Fibroblast of skin of abdomen (primary cell): ENCODE results near the gene CEP70.
"Not testable (repeated sequence)": the region's sequence is repeated elsewhere in the genome, so short reads cannot be mapped to it uniquely, and the experiment has no call there.

Experiments
- DNase-seq: peaks from one replicate; pipeline ENCODE4 v3.0.0-alpha.2; 2013

CEP70 gene

DNA sequence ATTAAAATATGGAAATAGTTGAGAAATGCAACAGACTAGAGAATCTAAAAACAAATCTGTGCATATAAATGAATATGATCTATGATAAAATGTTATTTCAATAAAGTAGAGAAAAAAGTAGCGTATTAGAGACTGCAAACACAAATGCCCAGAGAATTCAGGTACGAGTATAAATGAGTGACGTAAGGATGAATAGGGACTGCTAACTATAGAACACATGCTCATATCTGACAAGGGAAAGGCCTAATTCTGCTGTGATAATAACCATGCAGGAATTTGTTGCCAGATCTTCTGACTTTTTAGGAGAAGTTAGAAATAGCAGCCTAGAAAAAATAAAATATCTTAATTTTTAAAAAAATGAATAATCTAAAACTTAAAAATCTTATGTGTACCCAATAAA, 86.5 kb downstream of the CEP70 start:
- DNase-seq = no peak

DNA sequence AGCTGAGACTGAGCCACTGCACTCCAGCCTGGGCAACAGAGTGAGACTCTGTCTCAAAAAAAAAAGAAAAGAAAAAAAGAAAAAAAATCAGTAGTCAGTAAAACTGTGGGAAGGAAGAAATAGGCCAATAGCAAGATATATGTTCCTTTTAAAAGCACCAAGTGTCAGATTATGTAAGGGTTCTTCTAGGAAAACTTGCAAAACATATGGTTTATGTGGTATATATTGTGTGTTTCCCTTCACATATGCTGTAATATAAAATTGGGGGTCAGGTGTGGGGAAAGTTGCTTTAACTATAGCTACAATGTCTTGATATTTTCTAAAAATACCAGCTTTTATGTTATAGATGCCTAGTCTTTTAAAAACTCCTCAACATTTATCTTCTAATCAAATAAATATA, 95.1 kb downstream of the CEP70 start:
- no peak for DNase-seq

DNA sequence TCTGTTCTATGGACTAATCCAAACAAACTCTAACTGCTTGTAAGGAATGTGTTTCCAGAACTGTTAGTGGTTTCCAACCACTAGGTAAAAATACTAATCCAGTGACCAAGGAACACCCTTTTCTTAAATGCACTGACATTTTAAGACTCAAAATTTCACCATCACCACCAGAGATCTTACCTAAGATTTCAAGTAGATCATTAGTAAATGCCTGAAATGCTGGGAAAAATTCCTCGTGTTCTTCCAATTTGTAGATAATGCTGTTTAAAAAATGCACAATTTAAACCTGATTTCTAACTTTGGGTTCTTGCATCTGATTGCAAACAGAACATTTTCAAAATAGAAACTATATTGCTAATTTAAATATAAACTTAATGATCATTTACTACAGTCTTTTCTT, 96.2 kb downstream of the CEP70 start:
- no peak for DNase-seq

DNA sequence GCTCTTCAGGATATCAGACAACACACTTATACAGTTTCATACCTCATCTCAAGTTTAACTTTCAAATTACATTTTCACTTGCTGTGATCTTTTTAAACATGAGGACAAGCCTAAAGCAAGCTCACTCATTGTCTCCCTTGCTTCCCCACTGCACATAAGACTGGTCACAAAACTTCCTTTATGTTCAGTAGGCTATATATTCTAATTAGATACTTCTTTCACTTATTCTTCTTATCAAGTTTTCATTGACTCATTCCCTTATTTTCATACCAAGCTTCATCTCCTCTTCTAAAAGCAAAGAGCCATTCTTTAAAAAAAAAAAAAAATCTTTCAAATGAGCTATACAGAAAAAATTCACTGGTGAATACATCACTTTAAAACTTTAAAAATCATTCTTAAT, 97.0 kb downstream of the CEP70 start:
- DNase-seq = no peak

DNA sequence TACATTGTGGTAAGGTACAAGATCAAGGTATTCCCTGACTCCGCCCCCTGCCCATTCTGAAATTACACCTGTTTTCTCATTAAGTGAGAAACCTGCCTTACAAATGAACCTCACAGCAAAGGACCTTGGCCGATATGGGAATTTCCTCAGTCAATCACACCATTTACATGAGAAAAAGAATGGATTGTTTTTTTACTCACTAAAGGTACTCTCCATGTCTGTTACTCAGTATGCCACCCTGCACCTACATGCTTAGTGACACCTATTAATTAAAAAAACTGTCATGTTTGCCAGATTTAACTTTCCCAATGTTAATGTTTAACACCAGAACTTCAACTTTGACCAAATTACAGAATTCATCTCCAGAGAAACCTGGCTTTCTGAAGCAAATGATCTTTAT, 97.6 kb downstream of the CEP70 start:
- no peak for DNase-seq

DNA sequence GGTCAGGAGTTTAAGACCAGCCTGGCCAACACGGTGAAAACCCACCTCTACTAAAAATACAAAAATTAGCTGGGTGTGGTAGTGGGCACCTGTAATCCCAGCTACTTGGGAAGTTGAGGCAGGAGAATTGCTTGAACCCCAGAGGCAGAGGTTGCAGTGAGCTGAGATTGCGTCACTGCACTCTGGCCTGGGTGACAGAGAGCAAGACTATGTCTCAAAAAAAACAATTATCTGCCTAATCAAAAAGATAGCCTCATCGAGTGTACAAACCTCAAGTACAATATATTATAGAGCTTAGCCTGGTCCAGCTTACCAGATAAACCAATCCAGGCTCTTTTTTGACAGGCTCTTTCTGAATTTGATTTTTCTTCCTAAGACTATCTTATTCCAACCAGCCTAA, 98.4 kb downstream of the CEP70 start:
- DNase-seq = not testable (repeated sequence)

DNA sequence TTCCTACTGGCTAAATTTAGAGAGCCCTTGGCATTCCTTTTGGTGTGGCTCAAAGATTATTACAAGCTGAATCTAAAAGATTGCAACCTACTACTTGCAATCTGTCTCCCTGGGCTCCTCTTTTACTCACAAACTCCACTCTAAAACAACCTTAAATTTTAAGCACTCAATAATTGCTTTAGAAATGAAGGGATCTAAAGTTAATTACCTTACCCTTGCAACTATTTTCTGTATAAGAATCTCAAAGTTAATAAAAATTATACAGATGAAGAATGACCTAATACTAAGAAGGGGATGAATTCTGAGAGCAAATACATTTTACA, 99.5 kb downstream of the CEP70 start:
- DNase-seq = no peak

DNA sequence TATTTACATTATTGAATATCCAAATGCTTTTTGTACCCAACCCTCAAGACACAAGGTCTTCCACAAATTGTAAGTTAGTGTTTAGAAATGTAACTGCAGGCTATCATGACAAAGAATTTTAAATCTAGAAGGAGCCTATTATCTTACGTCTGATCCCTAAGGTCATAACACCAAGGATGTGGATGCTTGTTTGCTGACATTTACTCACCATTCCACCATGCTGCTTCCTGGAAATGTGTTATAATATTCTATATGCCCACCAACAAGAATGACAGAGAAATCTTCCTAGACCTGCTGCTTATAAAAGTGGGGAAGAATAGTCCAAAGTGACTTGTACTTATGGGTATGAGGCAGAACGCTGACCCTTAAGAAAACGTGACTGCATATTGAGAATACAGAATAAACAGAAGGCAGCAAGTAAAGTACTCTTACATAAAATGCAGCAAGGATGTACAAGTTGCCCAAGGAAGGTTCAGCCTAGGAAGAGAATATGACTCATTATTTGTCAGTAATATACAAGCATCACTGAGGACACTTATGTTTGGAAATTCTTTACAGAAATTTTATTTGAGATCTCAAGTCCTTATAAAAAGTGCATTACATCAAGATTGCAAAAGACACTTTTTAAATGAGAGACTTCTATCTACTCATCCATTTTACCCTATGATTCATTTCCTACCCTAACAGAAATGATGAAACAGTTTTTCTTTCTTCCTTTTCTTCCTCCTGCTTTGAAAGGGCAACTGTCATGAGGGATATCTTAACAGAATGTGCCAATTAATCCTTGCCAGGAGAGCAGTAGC, 100.1 kb downstream of the CEP70 start:
- peak; percentile 76 for DNase-seq

DNA sequence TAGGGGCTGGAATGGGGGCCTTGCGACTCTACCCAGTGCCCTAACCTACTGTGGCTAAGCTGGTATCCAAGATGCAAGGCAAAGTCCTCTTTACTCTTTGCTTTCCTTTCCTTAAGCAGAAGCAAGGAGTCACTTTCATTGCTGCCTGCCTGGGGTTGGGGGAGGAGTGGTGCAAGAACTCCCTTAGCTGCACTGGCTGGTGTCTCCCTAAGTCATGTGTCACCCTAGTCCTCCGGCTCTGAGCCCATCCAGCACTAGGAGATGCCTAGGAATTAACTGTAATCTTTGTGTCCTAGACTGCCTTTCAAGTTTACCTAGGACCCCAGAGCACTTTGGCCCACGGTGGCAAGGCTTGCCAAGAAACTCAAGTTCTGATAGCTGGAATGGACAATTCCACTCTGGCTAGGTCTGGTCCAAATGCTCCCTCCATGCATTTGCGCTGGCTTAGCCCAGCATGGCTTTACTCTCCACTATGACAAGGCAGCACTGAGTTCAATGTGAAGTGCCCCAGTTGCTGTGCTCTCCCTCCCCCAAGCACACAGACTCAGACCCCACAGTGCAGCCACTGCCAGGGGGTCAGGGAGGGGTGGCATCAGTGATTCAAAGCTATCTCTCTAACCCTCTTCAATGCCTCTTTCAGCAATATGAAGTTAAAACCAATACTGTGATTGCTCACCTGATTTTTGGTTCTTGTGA, 100.9 kb downstream of the CEP70 start:
- no peak for DNase-seq

DNA sequence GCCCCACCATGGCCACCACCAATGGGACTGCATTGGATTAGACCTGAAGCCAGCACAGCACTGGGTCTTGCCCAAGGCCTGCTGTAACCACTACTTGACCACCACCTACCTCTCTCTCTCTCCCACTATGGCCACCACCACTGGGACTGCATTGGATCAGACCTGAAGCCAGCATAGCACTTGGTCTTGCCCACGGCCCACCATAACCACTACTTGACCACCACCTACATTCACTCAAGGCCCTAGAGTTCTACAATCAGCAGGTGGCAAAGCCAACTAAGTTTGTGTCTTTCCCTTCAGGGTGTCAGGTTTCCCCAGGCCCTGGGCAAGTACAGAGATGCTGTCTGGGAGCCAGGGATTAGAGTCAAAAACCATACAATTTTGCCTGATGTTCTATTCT, 102.1 kb downstream of the CEP70 start:
- DNase-seq = no peak

DNA sequence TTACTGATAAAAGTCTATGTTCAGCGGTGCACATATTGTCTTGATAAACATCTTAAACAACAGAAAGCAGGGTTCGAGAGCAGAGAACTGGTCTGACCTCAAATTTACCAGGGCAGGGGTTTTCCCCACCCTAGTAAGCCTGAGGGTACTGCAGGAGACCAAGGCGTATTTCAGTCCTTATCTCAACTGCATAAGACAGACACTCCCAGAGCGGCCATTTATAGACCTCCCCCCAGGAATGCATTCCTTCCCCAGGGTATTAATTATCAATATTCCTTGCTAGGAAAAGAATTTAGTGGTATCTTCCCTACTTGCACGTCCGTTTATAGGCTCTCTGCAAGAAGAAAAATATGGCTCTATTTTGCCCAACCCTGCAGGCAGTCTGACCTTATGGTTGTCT, 107.5 kb downstream of the CEP70 start:
- DNase-seq = not testable (repeated sequence)

DNA sequence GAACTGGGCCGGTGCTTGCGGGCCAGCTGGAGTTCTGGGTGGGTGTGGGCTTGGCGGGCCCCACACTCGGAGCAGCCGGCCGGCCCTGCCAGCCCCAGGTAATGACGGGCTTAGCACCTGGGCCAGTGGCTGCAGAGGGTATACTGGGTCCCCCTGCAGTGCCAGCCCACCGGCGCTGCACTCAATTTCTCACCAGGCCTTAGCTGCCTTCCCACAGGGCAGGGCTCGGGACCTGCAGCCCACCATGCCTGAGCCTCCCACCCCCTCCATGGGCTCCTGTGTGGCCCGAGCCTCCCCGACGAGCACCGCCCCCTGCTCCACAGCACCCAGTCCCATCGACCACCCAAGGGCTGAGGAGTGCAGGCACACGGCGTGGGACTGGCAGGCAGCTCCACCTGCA, 109.4 kb downstream of the CEP70 start:
- DNase-seq = not testable (repeated sequence)

DNA sequence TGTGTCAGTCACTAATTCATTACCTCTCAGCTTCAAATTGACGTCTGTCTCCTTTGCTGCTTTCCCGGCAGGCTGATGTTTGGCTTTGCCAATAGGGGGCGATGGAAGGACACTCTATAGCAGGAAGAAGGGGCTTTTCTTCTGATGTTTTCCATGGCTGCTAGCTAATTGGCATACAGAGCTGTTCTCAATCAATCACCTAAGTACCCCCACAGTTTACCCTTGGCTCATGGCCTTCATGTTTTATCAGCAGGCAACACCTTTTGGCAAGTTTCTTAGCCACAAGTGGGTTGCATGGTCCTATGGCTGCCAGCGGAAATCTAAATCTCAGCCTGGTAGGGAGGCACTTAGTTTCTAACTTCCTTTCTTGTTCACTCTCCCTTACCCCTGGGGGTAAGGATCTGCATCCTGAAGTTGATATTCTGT, 114.6 kb downstream of the CEP70 start:
- DNase-seq = peak; percentile 38

DNA sequence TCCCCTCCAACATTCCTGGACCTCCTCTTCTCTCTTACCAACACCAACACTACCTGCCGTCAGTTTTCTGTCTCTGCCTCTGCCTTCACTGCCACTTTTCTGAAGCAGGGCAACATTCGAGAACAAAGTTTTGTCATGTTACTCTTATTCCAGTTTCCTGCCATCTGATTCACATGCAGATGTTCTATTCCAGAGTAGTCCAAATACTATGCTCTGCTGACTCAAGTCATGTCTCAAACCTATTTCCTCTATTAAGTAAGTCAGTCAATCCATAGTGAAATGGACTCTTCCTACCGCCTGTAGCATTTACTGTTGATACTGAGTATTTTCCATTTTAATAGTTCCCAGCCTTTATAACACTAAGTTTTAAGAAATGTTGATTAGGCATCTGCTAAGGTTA, 116.3 kb downstream of the CEP70 start:
- no peak for DNase-seq

DNA sequence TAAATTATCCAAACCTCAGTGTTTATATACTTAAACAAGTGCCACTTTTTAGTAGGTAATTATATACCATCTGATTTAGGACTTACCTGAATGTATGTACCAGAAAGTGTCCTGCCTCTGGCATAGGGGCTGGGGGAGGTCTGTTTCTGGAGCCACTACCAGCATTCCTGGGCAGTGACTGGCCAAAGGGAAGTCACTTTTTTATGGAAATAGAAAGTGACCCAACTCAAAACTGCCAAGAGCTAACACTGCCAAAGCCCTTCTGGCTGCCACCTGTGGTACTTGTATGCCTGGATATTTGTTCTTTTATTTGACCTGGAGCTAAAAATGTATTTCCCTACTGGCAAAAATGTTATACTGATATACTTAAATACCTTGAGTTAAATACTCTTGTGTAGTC, 116.9 kb downstream of the CEP70 start:
- no peak for DNase-seq

DNA sequence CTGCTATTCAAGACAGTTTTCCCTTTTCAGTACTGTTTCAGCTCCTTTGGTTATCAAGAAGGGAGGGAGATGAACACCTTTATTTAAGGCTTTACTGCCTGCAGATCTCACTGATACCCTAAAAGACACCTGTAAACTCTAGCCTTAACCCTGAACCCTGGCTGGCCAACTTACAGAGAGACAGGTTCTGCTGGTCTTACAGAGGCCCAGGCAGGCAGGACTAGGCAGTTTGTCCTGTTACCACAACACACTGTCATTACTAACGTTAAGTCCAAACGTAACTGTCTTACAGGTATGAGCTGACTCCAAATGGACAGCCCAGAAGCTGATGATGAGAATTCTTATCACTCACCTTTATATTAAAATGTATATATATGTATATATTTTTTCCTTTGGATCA, 117.5 kb downstream of the CEP70 start:
- DNase-seq = no peak

DNA sequence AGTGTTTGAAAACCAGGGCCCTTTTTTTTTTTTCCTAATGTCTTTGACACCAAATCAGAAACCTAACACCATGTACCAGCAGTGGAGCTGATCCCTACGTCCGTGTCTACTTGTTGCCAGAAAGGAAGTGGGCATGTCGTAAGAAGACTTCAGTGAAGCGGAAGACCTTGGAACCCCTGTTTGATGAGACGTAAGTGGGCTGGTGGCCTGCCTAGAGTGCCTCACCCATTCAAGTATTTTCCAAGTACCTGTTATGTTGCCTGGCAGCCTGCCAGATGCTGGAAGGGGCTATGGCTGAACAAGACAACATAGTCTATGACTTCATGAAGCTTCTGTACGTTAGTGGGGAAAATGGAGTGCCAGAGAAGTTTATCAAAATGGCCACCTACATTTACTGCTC, 119.9 kb downstream of the CEP70 start:
- no peak for DNase-seq

DNA sequence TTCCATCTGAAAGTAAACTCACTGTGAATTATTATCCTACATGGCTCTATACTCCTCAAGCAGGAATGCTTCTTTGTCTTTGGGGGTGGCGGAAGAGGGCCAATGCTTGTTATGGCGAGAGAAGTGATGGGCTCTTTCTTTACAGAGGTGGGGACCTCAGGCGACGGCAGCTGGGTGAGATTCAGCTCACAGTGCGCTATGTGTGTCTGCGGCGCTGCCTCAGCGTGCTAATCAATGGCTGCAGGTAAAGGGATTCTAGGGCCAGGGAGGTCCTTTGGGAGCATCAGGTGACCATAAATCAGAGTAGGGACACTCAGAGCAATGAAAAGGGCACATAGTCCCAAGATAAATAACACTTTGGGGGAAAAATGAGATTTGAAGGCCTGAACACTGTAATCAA, 120.7 kb downstream of the CEP70 start:
- DNase-seq = no peak

DNA sequence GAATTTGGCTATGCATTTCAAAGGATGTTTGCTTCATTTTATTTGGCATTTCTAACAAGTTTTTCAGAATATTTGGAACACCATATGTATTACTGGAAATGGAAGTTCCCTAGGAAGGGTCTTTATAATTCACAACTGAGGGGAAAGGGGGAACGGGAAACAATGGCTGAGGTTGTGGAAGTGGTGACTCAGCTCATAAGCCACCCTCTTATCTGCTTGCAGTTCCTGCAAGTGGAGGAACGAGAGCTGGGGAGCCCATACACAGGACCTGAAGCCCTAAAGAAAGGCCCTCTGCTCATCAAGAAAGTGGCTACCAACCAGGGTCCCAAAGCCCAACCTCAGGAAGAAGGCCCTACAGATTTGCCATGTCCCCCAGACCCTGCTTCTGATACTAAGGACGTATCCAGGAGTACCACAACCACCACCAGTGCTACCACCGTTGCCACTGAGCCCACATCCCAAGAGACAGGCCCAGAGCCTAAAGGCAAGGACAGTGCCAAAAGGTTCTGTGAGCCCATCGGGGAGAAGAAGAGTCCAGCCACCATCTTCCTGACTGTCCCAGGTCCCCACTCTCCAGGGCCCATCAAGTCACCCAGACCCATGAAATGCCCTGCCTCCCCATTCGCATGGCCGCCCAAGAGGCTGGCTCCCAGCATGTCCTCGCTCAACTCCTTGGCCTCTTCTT, 121.8 kb downstream of the CEP70 start:
- no peak for DNase-seq

DNA sequence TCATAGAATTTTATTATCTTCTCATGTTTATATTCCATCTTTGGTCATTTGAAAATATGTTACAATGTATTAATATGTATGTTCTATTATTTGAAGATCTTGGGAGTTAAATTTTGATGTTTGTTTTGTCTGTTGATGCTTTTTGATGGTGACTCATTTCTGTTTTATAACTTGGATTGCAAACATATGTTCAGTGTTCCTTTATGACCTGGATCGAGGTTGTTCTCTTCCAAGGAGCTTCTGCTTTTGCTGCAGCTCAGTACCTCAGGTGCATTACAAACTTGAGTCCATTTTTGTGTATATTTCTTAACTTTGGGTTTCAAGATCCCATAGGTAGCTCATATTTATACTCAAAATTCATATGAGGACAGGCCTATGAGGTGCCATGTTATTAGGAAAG, 122.6 kb downstream of the CEP70 start:
- DNase-seq = no peak

DNA sequence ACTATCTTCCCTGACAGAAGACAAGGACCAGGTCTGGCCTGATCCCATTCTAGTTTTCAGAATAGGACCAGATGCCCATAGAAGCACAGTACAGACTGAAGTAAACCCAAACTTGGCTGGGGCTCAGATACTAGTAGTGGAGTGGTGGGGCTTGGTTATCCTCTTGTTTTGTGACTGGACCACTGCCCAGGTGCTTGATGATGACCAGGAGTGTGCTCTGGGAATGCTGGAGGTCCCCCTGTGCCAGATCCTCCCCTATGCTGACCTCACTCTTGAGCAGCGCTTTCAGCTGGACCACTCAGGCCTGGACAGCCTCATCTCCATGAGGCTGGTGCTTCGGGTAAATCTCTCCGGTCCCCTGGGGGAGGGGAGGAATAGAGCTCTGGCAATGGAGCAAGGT, 123.4 kb downstream of the CEP70 start:
- no peak for DNase-seq

DNA sequence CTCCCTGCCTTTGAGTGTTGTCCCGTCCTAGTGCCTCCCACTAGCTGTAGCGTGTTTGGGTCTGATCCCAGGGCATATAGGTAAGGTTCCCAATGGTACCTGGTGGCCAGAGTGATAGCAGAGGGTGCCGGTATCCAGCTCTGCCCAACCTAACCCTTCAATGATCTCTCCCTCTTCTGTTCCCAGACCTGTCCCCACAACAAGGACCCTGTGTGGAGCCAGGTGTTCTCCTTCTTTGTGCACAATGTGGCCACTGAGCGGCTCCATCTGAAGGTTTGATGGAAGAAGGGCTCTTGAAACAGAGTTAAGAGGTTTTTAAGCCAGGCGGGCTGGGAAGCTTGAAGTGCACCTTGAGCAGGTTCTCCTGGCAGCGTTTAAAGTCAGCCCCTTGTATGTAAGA, 124.2 kb downstream of the CEP70 start:
- DNase-seq = no peak

DNA sequence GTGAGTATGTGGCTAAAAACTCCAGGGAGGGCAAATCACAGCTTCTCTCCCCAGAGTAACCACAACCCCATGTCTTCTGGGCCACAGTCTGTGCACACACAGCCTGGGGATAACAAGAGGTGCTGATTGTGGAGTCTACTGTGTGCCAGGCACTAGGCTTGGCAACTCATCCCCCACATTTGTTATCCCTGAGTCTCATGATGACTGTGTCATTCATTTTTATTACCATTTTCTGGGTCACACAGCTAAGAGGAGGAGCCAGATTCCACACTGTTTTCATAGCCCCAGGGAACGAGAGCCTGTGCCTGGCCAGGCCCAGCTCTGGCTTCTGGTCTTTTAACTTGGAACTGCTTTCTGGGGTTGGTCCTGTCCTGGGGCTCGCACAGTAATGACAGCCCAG, 125.2 kb downstream of the CEP70 start:
- DNase-seq = no peak

DNA sequence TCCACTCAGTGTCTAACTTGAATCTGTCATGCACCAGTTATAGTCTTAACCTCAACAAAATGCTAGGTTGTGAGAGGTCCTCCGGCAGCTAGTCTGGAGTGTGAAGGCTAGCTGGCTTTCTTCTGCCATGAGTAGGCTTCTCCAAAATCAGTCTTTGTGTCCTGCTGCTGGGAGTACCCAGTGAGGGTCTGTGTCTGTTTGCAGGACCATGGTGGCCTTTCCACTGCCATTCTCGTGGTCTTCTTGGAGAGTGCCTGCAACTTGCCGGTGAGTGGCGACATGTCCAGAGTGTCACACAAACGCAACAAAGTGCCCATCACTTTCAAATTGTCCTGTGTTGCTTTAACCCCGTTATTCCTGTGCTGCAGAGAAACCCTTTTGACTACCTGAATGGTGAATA, 125.6 kb downstream of the CEP70 start:
- DNase-seq = no peak
